CD14-positive monocyte (primary cell): ENCODE data around the gene PTPRN. TPM values are rescaled to one million over a fixed set of nuclear protein-coding genes. Genes with fewer than 3 reads are reported as not detected.

Experiments used
- DNase-seq, 3 donors: peaks; one replicate each; pipeline ENCODE4 v3.0.0-alpha.2; 2011 to 2022
- H2AFZ ChIP-seq: 2 replicates; pipeline ENCODE4 v1.6.0; 2012; ENCODE audit warnings: mild to moderate bottlenecking, low read depth, low read length, inconsistent platforms; ENCODE audit not compliant: insufficient read depth, poor library complexity, severe bottlenecking
- H3K27ac ChIP-seq, 2 donors: 1 replicate in 1 of 2; 2 replicates in 1 of 2; pipeline ENCODE4 v1.5.1; 2012 to 2013; ENCODE audit warnings: low read length in 2 of 2, control low read depth in 1 of 2, inconsistent platforms in 1 of 2, low read depth in 1 of 2, mild to moderate bottlenecking in 1 of 2
- H3K27me3 ChIP-seq, 2 donors: one replicate each; pipeline versions ENCODE4 v1.6.0 to v1.6.1; 2011 to 2013; ENCODE audit warnings: low read length in 2 of 2; ENCODE audit not compliant: control insufficient read depth in 2 of 2, insufficient read depth in 2 of 2
- H3K36me3 ChIP-seq, 2 donors: replicated peaks in 1 of 2; 1 replicate in 1 of 2; 2 replicates in 1 of 2; pipeline versions ENCODE4 v1.5.1 to v1.6.1; 2012 to 2013; ENCODE audit warnings: low read length in 2 of 2, control low read depth in 1 of 2, inconsistent platforms in 1 of 2, mild to moderate bottlenecking in 1 of 2; ENCODE audit not compliant: insufficient read depth in 2 of 2, control insufficient read depth in 1 of 2
- H3K4me1 ChIP-seq, 2 donors: 1 replicate in 1 of 2; 2 replicates in 1 of 2; pipeline versions ENCODE4 v1.5.1 to v1.6.1; 2012 to 2013; ENCODE audit warnings: low read length in 2 of 2, control low read depth in 1 of 2, inconsistent platforms in 1 of 2, mild to moderate bottlenecking in 1 of 2, moderate library complexity in 1 of 2; ENCODE audit not compliant: insufficient read depth in 2 of 2, control insufficient read depth in 1 of 2
- H3K4me2 ChIP-seq: replicated peaks from 2 replicates; pipeline ENCODE3; 2012; ENCODE audit warnings: low read length, moderate library complexity, mild to moderate bottlenecking; ENCODE audit not compliant: poor library complexity, severe bottlenecking; ENCODE audit errors: extremely low read depth
- H3K4me3 ChIP-seq, 3 experiments: fragments of 200-600 bp in 1 of 3; sonication (generic) in 1 of 3; replicated peaks in 1 of 3; 1 replicate in 2 of 3; 2 replicates in 1 of 3; pipeline ENCODE4 v1.5.1; 2011 to 2013; ENCODE audit warnings: low read length in 3 of 3, mild to moderate bottlenecking in 3 of 3, control low read depth in 2 of 3, low read depth in 2 of 3, inconsistent platforms in 1 of 3, moderate library complexity in 1 of 3
- H3K79me2 ChIP-seq: 2 replicates; pipeline ENCODE4 v1.6.0; 2012; ENCODE audit warnings: mild to moderate bottlenecking, control low read depth, inconsistent platforms, low read length, moderate library complexity; ENCODE audit not compliant: insufficient read depth
- H3K9ac ChIP-seq: 2 replicates; pipeline ENCODE4 v1.6.0; 2017; ENCODE audit warnings: low read length, mild to moderate bottlenecking; ENCODE audit not compliant: insufficient read depth, poor library complexity, severe bottlenecking
- H3K9me3 ChIP-seq, 2 donors: replicated peaks in 1 of 2; 1 replicate in 1 of 2; 2 replicates in 1 of 2; pipeline versions ENCODE4 v1.5.1 to v1.6.1; 2012 to 2013; ENCODE audit warnings: low read length in 2 of 2, control low read depth in 1 of 2; ENCODE audit not compliant: control insufficient read depth in 1 of 2, insufficient read depth in 1 of 2
- H4K20me1 ChIP-seq: 2 replicates; pipeline ENCODE4 v1.6.0; 2012; ENCODE audit warnings: mild to moderate bottlenecking, low read length, control low read depth, moderate library complexity; ENCODE audit not compliant: insufficient read depth
- H3K27ac Mint-ChIP-seq, 7 donors: one replicate each; pipeline ENCODE4 v1.8.0; 2020; ENCODE audit warnings: mild to moderate bottlenecking in 7 of 7, mixed read lengths in 7 of 7, moderate library complexity in 6 of 7, inconsistent platforms in 2 of 7
- H3K27me3 Mint-ChIP-seq, 3 donors: one replicate each; pipeline ENCODE4 v1.8.0; 2021 to 2022; ENCODE audit warnings: low read depth in 3 of 3, mild to moderate bottlenecking in 3 of 3, mixed read lengths in 3 of 3, moderate library complexity in 3 of 3, inconsistent platforms in 1 of 3
- H3K36me3 Mint-ChIP-seq, 2 donors: one replicate each; pipeline ENCODE4 v1.8.0; 2020; ENCODE audit warnings: mixed read lengths in 2 of 2, inconsistent platforms in 1 of 2, mild to moderate bottlenecking in 1 of 2
- H3K4me1 Mint-ChIP-seq: one replicate; pipeline ENCODE4 v1.8.0; 2020; ENCODE audit warnings: mild to moderate bottlenecking, mixed read lengths
- H3K4me3 Mint-ChIP-seq, 2 donors: one replicate each; pipeline ENCODE4 v1.8.0; 2020; ENCODE audit warnings: mild to moderate bottlenecking in 2 of 2, mixed read lengths in 2 of 2, moderate library complexity in 1 of 2
- H3K9me3 Mint-ChIP-seq, 7 donors: one replicate each; pipeline ENCODE4 v1.8.0; 2020 to 2022; ENCODE audit warnings: mixed read lengths in 7 of 7, mild to moderate bottlenecking in 6 of 7, moderate library complexity in 6 of 7, inconsistent platforms in 2 of 7
- WGBS: methylation state at CpG from one replicate; pipeline ENCODE4 v1.1.5; 2013; ENCODE audit warnings: missing lambda C conversion rate; ENCODE audit not compliant: insufficient coverage; 5-methylcytosine and 5-hydroxymethylcytosine counted together
- intact Hi-C, 2 donors: fragments of 100-400 bp; cut with micrococcal nuclease; formaldehyde crosslinking; loops; one replicate each; pipeline versions ENCODE4 v1.15.0 to v1.15.1; 2023
- polyA plus RNA-seq, 3 donors: library from polyadenylated mRNA; depleted of rRNA in 1 of 3; unstranded in 2 of 3; stranded (reverse) in 1 of 3; fragments of 300-500 nt in 2 of 3; fragments of >200 nt in 1 of 3; fragmentation: Illumina TruSeq in 2 of 3; gene quantifications; 1 replicate in 2 of 3; 2 replicates in 1 of 3; pipeline ENCODE4 v1.2.3, GENCODE V29; 2012 to 2021
- TF ChIP-seq, protein P1 (sequence below): fragments of 200-600 bp; IDR thresholded peaks from one replicate; pipeline ENCODE4 v1.8.0; 2022; ENCODE audit warnings: antibody characterized with exemption, mild to moderate bottlenecking

PTPRN gene
- polyA plus RNA-seq, 3 donors = not detected

DNA sequence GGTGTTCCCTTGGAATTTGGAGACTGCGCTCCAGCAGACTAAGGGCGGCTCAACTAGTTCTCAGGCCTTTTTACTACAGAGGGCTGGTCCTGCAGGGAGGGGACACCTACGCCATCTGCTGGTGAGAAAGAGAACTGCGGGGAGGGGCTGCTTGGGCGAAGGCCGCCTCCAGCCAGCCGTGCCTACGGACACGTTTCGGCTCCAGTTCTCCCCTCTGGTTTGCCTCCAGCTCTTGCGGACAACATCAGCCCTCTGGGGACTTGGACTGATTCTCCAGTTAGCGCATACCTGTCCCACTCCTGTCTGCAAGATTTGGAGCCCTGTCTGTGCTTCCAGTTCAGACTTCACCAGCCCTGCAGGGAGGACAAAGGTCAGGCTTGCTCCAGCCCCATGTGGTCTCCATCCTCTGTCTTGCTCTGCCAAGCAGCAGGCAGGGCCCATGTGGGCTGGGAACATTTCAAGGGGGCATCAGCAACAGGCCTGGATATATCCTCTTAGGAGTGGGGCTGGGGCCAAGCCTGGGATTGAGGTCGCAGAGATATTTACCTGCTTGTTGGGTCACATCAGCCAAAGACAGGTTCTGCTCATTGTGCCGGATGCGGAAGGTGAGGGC lies 10.3 kb downstream of the PTPRN start:
- Mint-ChIP-seq H3K4me3 (peak overlapping the region in 1 of 2 donors; percentile 59), H3K4me1 (peaks cover 11% of the 10 kb centered on the region), H3K9me3 (peaks cover 0 to 7% (median 1%) of the 10 kb centered on the region in 7 donors), H3K27ac (no peak overlapping the region), H3K36me3 (no peaks in the 10 kb centered on the region), H3K27me3 (peaks cover 43 to 72% (median 63%) of the 10 kb centered on the region in 3 donors)
- intact Hi-C loops = loop anchor here (5.0 kb wide), 4 partner anchors 72 to 137 kb away; partner anchors contain the start of genes NHEJ1 (in 2 of the 2), ANKZF1 (in 1 of the 2), ATG9A (in 1 of the 2) and CNPPD1 (in 1 of the 2)
- TF ChIP-seq, protein P1, sequence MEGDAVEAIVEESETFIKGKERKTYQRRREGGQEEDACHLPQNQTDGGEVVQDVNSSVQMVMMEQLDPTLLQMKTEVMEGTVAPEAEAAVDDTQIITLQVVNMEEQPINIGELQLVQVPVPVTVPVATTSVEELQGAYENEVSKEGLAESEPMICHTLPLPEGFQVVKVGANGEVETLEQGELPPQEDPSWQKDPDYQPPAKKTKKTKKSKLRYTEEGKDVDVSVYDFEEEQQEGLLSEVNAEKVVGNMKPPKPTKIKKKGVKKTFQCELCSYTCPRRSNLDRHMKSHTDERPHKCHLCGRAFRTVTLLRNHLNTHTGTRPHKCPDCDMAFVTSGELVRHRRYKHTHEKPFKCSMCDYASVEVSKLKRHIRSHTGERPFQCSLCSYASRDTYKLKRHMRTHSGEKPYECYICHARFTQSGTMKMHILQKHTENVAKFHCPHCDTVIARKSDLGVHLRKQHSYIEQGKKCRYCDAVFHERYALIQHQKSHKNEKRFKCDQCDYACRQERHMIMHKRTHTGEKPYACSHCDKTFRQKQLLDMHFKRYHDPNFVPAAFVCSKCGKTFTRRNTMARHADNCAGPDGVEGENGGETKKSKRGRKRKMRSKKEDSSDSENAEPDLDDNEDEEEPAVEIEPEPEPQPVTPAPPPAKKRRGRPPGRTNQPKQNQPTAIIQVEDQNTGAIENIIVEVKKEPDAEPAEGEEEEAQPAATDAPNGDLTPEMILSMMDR = peak; percentile 96
- no peaks in the 10 kb centered on the region for H3K36me3 ChIP-seq
- no peaks in the 10 kb centered on the region for H3K79me2 ChIP-seq
- no peak overlapping the region for H3K4me3 ChIP-seq
- no peak overlapping the region for H3K4me2 ChIP-seq
- DNase-seq = peak; percentile 68 to 76 (median 73)
- peaks cover 0 to 31% of the 10 kb centered on the region in 2 donors for H3K27me3 ChIP-seq
- no peaks in the 10 kb centered on the region for H3K9me3 ChIP-seq
- H2AFZ ChIP-seq = no peak overlapping the region
- no peak overlapping the region for H3K9ac ChIP-seq
- H4K20me1 ChIP-seq = no peaks in the 10 kb centered on the region
- H3K4me1 ChIP-seq = peaks cover 10 to 14% of the 10 kb centered on the region in 2 donors
- WGBS = 17% methylated on average over 13 of the region's 15 CpGs
- no peak overlapping the region for H3K27ac ChIP-seq

DNA sequence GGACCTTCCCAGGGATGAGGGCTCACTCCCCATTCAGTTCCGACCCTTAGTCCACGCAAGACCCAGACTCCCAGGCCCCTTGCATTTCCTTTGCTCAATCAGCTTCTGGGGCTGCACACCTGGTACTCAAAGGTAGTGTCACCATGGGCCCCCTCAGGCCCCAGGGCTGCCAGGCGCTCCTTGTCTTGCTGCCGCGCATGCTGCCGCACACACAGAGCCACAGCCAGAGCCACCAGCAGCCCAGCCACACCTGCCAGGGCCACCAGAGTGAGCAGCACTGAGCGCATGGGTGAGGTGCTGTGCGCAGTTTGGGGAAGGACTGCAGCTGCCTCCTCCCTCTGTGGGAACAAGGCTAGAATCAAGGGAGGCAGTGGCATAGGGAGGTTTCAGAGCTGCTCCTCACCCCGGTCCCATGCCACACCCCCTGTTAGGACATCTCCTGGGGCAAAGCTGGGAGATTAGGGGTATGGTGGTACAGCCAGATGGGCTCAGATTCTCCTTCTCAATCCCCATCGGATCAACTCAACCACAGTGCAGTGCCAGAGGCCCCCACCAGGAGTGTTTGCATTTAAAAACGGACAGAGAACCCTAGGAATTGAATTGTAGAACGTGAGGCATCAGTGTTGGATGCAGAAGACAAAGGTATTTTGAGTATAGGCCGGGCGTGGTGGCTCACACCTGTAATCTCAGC lies 11.3 kb downstream of the PTPRN start:
- no peak overlapping the region for H3K27ac ChIP-seq
- H3K9me3 ChIP-seq = no peaks in the 10 kb centered on the region
- Mint-ChIP-seq H3K27me3 (peaks cover 47 to 75% (median 60%) of the 10 kb centered on the region in 3 donors), H3K4me1 (peaks cover 11% of the 10 kb centered on the region), H3K27ac (no peak overlapping the region), H3K4me3 (peak overlapping the region in 1 of 2 donors; percentile 40), H3K36me3 (no peaks in the 10 kb centered on the region), H3K9me3 (peaks cover 0 to 7% (median 1%) of the 10 kb centered on the region in 7 donors)
- H3K4me1 ChIP-seq = peaks cover 10 to 15% of the 10 kb centered on the region in 2 donors
- no peaks in the 10 kb centered on the region for H4K20me1 ChIP-seq
- 91% methylated on average over 9 of the region's 14 CpGs for WGBS
- H3K27me3 ChIP-seq = peaks cover 0 to 36% of the 10 kb centered on the region in 2 donors
- no peaks in the 10 kb centered on the region for H3K36me3 ChIP-seq
- no peak overlapping the region for H3K4me2 ChIP-seq
- intact Hi-C loops = loop anchor here (5.0 kb wide), 4 partner anchors 71 to 136 kb away; partner anchors contain the start of genes NHEJ1 (in 2 of the 2), ANKZF1 (in 1 of the 2), ATG9A (in 1 of the 2) and CNPPD1 (in 1 of the 2)
- no peak overlapping the region for H3K4me3 ChIP-seq
- H2AFZ ChIP-seq = no peak overlapping the region
- TF ChIP-seq, protein P1 = no peak
- DNase-seq = peak in 1 of 3 donors; percentile 3
- no peak overlapping the region for H3K9ac ChIP-seq
- no peaks in the 10 kb centered on the region for H3K79me2 ChIP-seq
